ENCODE results near the gene ZCCHC7.
"Not testable (repeated sequence)": the region's sequence is repeated elsewhere in the genome, so short reads cannot be mapped to it uniquely, and the experiment has no call there.

The ZCCHC7 gene

DNA sequence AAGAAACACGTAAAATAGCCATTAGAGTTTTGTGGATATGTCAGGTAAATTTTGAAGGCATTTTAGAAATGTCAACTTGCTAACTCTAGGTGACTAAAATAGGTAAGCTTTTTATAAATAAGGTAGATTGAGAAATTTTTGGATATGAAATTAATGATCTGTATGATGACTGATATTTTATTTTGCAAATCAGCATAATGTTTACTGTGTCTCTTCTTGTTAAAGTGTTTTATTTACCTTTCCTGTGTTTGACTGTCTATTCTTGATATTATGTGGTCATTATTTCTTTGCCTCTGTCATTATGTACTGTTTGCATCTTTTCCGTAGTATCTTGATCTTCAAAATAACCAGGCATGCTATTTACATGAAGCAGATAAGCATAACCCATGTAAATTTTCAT lies 58.4 kb downstream of the ZCCHC7 start:
- DNase-seq (ENCODE audit: low read depth), result no peak

DNA sequence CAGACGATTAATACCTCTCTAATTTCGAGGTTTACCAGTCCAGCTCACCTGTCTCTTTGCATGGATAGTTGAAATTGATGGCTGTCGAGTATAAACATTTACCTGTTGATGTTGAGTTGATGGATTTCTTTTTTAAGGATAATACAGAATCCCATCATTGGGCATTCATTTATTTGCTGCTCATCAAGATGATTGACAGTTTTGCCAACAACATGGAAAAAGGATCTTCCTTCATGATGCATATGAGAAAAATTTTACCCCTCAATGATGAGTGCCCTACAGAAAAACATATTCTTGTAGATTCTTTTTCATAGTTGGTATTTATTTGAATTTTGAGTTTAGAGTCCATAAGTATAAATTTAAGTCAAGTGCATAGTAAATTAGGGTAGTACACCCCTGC lies 59.2 kb downstream of the ZCCHC7 start:
- DNase-seq (ENCODE audit: low read depth), result no peak

DNA sequence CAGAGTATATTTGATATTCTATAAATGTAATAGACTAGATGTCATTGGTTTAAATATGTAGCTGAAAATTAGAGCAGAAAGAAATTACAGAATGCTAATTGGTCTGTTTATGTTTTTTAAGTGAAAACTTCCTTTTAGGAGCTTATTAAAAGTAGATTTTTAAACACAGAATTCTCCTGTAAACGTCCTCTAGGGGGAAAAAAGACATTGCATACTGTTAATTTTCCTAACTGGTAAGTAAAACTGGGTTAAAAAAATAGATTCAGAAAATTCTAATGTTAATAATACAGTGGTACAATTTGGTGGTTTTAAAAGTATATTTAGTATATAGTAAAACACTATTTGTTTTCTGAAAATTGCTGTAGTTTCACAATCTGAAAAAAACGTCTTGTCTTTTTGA lies 59.8 kb downstream of the ZCCHC7 start:
- DNase-seq (ENCODE audit: low read depth), result no peak

DNA sequence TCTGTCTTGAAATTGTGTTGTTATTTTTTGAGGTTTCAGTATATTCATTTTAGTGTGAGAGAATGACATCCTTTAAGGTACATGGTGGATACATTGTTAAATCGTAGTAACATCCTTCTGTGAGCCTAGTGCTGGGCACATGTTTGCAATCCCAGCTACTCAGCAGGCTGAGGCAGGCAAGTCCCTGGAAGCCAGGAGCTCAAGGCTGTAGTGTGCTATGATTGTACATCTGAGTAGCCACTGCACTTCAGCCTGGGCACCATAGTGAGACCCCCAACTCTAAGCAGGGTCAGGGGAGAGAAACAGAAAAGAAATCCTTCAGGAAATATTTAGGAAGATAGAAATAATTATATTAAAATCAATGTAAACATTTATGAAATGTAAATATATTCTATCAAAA lies 62.3 kb downstream of the ZCCHC7 start:
- DNase-seq (ENCODE audit: low read depth), result no peak

DNA sequence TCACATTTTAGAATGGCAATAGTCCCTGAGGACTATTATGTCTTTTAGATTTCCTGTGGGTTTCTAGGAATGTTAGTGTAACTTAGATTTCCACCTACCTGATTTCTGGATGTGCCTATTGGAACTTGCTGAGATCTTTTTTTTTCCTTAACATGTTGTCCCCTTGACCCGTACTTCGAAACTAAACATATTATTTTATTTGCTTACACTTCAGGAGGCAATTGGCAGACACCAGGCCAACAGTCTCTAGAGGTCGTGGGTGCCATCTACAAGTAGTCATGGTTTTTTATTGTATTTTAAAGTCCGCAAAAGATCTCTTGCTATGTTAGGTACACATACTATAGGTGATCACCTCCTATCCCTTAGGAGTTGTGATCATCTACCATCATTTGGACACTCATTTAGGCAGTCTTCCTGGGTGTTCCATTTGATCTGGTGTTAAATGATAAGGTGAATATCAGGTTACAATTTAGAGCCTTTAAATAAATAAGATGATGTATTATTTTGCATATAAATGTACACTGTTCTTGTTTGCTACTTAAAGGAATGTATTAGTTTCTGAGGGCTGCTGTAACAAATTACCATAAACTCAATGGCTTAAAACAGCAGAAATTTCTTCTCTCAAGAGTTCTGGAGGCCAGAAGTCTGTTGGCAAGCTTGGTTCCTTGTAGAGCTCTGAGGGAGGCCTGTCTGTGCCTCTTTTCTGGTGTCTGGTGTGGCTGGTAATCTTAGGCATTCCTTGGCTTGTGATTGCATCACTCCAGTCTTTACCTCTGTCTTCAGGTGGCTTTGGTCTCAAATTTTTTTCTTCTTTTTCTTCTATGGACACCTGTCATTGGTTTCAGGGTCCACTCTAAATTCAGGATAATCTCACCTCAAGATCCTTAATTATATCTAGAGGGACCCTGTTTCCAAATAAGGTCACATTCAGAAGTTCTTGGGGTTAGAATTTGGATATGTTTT lies 64.8 kb downstream of the ZCCHC7 start:
- DNase-seq (ENCODE audit: low read depth), result no peak

DNA sequence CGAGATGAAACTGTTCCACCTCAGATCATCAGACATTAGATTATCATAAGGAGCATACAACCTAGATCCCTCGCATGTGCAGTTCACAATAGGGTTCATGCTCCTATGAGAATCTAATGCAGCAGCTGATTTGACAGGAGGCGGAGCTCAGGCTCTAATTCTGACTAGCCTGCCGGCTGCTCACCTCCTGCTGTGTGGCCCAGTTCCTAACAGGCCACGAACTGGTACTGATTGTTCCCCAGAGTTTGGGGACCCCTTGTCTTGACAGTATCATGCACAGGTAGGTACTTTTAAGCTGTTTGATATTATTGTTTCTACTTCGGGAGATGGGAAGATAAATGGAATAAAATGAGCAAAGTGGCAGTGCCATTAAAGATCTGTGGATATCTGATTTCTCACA lies 66.9 kb downstream of the ZCCHC7 start:
- no peak for DNase-seq (ENCODE audit: low read depth)

DNA sequence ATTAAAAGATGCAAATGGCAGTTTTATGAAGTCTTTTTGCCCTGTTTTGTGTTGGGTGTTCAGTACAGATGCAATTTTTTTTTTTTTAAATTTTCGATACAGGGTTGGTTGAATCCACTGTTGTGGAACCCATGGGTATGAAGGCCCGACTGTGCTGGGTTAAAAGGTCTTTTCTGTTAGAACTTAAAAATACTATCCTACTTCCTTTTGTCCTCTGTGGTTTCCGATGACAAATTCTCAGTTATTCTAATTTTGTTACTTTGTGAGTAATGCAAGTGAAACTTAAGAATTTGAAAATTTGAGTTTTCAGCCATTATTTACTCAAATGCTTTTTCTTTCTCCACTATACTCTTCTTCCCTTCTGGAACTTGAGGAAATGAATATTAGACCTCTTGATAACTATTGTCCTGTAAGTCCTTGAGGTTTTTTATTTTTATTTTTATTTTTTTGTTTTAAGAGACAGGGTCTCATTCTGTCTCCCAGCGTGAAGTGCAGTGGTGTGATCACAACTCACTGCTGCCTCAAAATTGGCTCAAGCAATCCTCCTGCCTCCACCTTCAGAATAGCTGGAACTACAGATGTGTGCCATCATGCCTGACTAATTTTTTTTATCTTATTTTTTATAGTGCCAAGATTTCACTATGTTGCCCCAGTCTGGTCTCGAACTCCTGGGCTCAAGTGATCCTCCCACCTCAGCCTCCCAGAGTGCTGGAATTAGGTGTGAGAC lies 67.5 kb downstream of the ZCCHC7 start:
- no peak for DNase-seq (ENCODE audit: low read depth)

DNA sequence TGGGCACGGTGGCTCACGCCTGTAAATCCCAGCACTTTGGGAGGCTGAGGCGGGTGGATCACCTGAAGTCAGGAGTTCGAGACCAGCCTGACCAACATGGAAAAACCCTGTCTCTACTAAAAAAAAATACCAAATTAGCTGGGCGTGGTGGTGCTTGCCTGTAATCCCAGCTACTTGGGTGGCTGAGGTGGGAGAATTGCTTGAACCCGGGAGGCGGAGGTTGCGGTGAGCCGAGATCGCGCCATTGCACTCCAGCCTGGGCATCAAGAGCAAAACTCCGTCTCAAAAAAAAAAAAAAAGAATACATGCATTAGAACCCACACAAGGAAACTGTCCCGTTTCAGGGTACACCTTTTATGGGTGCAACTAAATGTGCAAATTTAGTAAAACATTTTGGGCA lies 70.4 kb downstream of the ZCCHC7 start:
- not testable (repeated sequence) for DNase-seq (ENCODE audit: low read depth)

DNA sequence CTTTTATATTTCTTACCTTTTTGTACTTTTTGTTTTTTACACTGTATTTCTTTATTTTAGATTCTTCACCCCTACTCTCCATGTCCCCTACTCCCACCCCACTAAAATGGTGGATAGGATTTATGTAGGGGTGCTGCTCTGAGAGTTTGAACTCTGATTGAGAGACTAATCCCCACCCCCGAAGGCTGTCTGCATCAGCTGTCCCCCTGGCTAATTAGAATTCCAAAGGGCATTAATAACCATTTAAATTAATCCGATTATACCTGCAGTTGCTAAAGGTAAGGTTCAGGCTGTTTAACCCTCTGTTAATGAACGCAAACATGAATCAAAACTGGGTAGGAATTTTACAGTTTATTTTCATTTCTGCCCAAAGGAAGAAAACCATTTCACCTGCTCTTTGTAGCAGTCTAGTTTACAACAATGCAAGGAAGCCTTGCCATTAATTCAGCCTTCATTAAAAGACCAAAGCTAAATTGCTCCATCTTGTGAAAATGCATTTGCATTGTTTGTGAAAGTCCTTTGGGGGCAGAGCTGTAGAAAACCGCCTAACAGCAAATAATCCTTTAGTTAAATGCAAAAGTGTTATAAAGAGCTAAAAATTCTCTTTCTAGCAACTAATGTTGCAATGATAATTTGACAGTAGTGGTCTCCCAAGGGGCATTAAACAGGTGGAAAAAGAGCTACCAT lies 71.2 kb downstream of the ZCCHC7 start:
- DNase-seq (ENCODE audit: low read depth), result no peak

DNA sequence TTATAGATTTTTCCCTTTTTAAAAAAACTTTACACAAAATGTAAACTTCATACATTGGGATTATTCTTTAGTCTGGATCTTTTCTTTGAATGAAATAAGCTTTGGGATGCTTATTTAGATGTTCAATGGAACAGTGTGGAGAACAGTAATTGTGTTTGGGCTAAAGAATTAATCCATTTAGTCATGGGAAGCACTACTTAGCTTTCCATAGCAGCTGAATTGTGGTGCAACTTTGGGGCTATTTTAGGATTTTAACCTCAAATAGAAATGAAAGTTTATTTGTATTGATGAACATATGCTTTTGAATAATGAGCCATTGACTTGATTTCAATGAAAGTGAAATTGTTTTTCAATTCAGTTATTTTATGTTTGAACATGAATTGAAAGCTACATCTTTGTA lies 72.4 kb downstream of the ZCCHC7 start:
- no peak for DNase-seq (ENCODE audit: low read depth)

DNA sequence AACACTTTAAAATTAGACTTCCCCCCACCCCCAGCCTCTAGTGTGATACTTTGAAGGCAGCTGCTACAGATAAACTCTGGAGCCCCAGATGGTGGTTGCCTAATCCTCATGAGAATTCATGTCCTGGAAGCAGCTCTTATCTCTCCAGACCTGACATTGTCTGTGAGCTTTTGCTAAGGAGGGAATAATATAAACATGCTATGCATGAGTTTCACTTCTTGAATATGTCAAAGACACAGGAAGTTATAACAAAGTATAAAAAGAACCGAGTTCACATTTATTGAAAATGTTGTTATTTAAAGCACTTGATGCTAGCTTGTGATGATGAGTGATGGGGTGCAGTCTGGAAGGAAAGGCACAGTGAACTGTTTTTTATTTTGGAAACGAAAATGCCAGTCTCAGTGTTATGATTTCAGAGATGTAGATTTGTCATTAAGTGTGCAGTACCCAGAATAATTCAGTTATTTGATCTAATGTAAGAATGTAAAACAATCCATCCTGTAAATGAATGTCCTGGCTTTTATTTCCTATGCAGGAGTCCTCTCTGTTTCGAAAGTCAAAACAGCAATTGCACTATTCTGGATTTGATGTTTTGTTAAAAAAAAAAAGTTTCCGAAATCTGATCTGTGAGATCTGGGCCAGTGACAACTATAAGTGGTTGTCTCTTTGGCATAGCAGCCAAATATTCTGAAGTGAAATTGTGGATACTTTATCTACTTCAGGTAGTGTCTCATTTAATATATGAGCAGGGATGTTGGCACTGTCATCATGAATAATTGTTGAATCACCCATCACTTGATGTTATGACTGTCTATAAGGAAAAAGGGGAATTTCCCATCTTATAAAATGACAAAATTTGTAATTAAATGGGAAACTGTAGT lies 77.0 kb downstream of the ZCCHC7 start:
- no peak for DNase-seq (ENCODE audit: low read depth)

DNA sequence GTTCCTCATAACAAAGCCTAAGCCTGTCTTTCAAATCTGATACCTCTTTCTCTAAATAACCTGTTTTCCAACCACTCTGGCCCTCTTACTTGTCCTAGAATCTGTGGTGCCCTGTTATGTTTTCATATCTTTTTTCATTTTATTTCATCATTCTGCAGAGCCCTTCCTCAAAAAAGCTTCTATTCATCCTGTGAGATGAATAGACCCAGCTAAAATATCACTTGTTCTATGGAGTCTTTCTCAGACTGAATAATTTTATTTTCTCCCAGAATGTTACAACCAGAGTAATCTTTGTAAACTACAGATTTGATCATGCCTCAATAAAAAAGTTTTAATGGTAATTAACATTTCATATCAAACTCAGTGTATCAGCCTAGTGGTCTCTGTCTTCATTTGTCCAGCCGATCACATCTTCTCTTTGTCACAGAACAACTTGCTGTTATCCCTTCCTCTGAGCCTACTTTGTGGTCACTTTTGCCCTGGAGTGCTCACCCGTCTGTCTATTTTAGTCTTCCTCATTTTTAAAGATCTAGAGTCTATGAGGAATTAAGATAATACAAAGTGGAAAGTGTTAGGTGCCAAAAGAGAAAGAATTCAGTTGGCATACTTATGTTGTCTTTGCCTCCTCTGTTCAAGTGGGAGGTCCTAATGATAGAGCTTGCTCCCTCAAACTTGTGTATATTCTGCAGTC lies 77.8 kb downstream of the ZCCHC7 start:
- DNase-seq (ENCODE audit: low read depth), result no peak

DNA sequence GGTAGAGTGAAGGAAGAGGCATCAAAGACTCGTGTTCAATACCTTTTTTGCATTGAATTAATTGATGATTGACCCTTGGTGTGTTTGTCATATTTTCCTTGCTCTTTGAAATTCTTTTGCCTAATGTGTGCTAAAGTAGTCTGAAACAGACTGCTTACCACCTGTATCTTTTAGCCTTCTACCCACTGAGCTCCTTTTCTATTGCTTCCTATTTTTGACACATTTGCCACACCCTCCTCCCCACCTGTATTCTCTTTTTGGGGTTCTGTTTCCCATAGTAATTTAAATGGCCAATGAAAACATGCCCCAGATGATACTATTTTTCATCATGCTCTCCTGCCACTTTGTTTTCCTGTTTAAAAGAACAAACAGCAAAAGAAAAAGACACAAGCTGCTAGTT lies 78.5 kb downstream of the ZCCHC7 start:
- DNase-seq (ENCODE audit: low read depth), result no peak

DNA sequence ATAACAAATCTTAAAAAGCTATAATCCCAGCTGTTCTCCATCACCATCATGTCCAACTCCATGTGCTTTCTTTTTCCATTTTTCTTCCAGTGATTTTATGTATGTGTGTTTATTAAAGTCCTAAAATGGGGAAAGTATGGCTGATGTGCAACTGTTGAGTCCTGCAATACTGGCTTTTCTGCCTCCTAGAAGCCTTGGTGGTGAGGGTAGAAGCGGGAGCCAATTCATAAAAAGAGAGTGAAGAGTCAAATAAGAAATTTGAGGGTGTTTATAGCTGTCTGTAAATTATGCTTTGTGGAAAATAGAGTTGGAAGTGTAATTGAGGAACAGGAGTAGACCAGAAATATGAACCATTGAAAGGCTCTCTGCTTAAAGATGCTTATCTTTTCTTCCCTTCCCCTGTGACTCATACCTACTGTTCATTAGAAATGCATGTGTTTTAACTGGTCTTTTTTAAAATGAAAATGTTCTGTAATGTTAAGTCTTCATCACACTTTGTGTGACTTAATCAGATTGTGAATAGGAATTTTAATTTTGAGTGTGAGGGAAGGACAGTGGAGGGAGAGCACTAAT lies 80.1 kb downstream of the ZCCHC7 start:
- DNase-seq (ENCODE audit: low read depth), result no peak

DNA sequence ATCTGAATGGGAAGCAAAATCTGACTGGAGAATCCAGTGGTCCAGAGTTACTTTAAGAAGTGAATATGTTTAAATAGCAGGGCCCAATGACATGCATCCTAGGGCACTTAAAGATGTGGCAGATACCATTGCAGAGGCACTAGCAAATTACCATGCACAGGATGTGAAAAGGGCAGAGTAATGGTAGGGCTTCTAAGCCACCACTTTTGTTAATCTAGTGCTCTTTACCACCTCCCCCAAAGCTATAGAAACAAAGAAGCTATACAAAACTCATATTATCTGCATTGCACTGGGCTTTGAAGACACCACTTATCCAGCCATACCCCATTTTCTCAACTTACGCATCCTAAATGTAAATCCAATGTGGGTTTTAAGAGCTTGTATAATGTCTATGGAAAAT lies 81.2 kb downstream of the ZCCHC7 start:
- DNase-seq (ENCODE audit: low read depth), result no peak

DNA sequence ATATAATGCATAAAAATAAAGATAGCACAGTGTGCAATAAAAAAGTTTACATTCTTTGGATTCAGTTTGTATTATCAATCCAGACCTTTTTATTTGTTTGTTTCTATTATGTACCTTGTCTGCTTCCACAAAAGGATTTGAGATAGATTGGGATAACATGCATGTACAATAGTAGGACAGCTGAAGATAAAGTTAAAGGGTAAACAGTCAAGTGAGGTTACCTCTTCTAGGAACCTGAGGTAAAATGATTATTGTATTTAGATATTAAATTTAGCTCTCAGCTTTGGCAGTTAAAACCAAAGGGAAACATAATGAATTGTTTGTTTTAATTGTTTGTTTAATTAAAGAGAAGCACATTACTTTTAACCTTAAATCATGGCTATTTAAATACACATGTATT lies 81.7 kb downstream of the ZCCHC7 start:
- no peak for DNase-seq (ENCODE audit: low read depth)

DNA sequence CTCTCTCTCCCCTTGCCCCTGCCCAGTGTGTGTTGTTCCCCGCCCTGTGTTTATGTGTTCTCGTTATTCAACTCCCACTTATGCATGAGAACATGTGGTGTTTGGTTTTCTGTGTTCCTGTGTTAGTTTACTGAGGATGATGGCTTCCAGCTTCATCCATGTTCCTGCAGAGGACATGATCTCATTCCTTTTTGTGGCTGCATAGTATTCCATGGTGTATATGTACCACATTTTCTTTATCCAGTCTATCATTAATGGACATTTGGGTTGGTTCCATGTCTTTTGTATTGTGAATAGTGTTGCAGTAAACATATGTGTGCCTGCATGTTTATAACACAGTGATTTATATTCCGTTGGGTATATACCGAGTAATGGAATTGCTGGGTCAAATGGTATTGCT lies 83.1 kb downstream of the ZCCHC7 start:
- not testable (repeated sequence) for DNase-seq (ENCODE audit: low read depth)

DNA sequence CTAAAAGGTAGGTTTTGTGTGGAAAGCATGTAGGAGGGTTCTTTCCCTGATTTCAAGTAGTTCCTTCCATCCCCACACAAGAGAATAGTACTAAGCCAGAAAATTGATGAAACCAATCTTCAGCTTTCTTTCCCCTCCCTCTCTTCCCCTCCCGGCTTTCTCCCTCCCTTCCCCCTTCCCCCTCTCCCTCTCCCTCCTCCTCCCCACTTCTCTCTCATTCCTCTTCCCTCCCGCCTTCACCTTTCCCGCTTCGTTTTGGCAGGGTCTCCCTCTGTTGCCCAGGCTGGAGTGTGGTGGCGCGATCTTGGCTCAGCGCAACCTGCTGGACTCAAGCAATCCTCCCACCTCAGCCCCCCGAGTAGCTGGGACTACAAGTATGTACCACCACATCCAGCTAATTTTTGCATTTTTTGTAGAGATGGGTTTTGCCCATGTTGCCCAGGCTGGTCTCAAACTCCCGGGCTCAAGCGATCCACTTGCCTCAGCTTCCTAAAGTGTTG lies 85.8 kb downstream of the ZCCHC7 start:
- DNase-seq (ENCODE audit: low read depth), result no peak

DNA sequence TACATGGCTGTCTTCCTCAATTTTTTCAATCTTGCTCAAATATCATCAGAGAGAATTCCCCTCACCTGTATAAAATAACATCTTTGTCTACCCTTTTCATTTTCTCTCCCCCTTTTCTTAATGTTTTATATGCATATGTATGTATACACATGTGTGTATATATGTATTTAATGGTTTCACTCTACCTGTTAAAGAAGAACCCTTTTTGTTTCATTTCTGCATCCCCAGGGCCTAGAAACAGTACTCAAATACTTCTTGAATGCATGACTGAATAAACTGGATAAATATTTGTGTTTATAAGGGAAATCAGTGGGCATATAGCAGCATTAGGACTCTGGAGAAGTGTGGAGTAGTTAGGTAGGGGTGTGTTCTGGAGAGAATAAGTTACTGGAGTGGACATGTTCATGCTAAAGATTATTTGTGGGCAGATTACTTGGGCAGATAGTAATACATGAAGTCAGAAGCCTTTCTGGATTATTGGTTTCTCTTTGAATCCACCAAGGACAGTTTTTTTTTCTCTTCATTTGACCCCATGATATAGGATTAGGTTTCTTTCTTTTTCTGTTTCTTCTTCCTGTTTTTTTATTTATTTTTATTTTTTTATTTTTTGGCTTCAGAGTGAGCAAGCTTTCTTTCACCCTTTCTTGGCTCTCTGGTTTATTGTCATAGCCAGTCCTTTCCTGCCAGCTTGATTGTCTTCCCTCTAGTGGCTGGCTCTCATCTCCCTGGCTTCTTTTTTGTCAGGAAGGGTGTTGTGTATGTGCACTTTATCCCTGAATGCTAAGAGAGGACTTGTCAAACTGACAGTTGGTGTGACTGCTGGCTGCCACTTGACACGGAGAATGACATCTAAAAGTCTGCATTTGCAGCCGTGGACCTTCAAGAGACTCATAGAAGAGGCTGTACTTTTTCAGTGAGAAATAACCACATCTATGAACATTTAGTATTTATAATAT lies 89.3 kb downstream of the ZCCHC7 start:
- no peak for DNase-seq (ENCODE audit: low read depth)

Measured in activated T-cell treated with anti-CD3 and anti-CD28 coated beads for 1 hour (primary cell).